Right lobe of liver (tissue), 4 donors: ENCODE results near the gene CGB3.

Experiments used
- POLR2A ChIP-seq: fragments of 450-650 bp; IDR thresholded peaks from one replicate; pipeline ENCODE4 v1.6.1; 2017; ENCODE audit warnings: antibody characterized with exemption, mild to moderate bottlenecking
- TF ChIP-seq, protein P1 (sequence below), 4 donors: fragments of 200-600 bp in 3 of 4; fragments of 450-650 bp in 1 of 4; IDR thresholded peaks; one replicate each; pipeline versions ENCODE4 v1.5.1 to v1.8.0; 2016 to 2022; ENCODE audit warnings: antibody characterized with exemption in 4 of 4, mild to moderate bottlenecking in 2 of 4
- donor health status: DM: no; HTN: no; CAD: no.
- donor health status: DM: no; HTN: no; CAD: no.
- donor health status: DM: no; HTN: yes; CAD: no.

DNA sequence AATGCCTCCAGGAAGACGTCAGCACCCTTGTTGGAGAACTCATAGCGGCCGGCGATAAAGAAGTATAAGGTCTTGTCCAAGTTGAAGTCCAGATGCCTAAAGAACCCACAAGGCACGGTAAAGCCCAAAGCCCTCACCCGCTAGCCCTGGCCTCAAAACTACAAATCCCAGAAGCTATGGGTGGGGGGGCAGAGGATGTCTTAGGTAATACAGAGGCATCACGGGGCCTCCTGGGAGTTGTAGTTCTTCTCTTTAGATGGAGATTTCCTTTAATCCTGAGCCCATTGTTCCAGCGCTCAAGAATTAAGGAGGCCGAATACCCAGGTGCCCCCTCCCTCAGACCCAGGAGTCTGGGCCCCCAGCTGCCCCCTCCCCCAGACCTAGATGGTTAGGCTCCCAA is 41.9 kb downstream of the CGB3 start:
- no peak for TF ChIP-seq POLR2A
- TF ChIP-seq, protein P1, sequence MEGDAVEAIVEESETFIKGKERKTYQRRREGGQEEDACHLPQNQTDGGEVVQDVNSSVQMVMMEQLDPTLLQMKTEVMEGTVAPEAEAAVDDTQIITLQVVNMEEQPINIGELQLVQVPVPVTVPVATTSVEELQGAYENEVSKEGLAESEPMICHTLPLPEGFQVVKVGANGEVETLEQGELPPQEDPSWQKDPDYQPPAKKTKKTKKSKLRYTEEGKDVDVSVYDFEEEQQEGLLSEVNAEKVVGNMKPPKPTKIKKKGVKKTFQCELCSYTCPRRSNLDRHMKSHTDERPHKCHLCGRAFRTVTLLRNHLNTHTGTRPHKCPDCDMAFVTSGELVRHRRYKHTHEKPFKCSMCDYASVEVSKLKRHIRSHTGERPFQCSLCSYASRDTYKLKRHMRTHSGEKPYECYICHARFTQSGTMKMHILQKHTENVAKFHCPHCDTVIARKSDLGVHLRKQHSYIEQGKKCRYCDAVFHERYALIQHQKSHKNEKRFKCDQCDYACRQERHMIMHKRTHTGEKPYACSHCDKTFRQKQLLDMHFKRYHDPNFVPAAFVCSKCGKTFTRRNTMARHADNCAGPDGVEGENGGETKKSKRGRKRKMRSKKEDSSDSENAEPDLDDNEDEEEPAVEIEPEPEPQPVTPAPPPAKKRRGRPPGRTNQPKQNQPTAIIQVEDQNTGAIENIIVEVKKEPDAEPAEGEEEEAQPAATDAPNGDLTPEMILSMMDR (IDR thresholded peaks at IDR 0.05), result no peak
